Keratinocyte (primary cell): ENCODE measurements around the gene GNPTAB. TPM values are rescaled to one million over a fixed set of nuclear protein-coding genes. Genes with fewer than 3 reads are reported as not detected.

ENCODE experiments used
- DNase-seq: peaks from one replicate; pipeline ENCODE4 v3.0.0-alpha.2; 2011; ENCODE audit warnings: low read depth, missing footprints, low spot score
- FAIRE-seq: peaks from 2 replicates; lab custom pipeline; 2011; peaks lifted over from hg19 to GRCh38; lab: Jason Lieb, UNC
- H2AFZ ChIP-seq: 2 replicates; pipeline ENCODE4 v1.6.0; 2012; ENCODE audit warnings: low read length, control low read depth, inconsistent platforms; ENCODE audit not compliant: control insufficient read depth
- H3K27ac ChIP-seq: 2 replicates; pipeline ENCODE4 v1.5.1; 2011; ENCODE audit warnings: low read length; ENCODE audit not compliant: control insufficient read depth, insufficient read depth
- H3K27me3 ChIP-seq: 3 replicates; pipeline ENCODE4 v1.6.0; 2011; ENCODE audit warnings: low read length; ENCODE audit not compliant: control insufficient read depth, insufficient read depth; ENCODE audit errors: extremely low read depth
- H3K36me3 ChIP-seq, 2 experiments: 2 replicates in 1 of 2; 3 replicates in 1 of 2; pipeline ENCODE4 v1.5.1; 2011; ENCODE audit warnings: low read length in 2 of 2, mild to moderate bottlenecking in 1 of 2; ENCODE audit not compliant: control insufficient read depth in 2 of 2, insufficient read depth in 2 of 2; ENCODE audit errors: extremely low read depth in 1 of 2
- H3K4me1 ChIP-seq: 3 replicates; pipeline ENCODE4 v1.5.1; 2011; ENCODE audit warnings: low read length; ENCODE audit not compliant: control insufficient read depth, insufficient read depth; ENCODE audit errors: extremely low read depth
- H3K4me2 ChIP-seq: 3 replicates; pipeline ENCODE4 v1.6.0; 2011; ENCODE audit warnings: low read depth, low read length; ENCODE audit not compliant: control insufficient read depth, insufficient read depth; ENCODE audit errors: extremely low read depth
- H3K4me3 ChIP-seq, 3 experiments: fragments of 200-600 bp in 1 of 3; sonication (generic) in 1 of 3; 2 replicates in 2 of 3; 3 replicates in 1 of 3; pipeline ENCODE4 v1.5.1; 2011 to 2016; ENCODE audit warnings: low read length in 3 of 3, mild to moderate bottlenecking in 3 of 3, control low read depth in 2 of 3, inconsistent platforms in 1 of 3, low read depth in 1 of 3, mixed read lengths in 1 of 3, mixed run types in 1 of 3, moderate library complexity in 1 of 3; ENCODE audit not compliant: control insufficient read depth in 2 of 3, insufficient read depth in 2 of 3; ENCODE audit errors: extremely low read depth in 1 of 3
- H3K79me2 ChIP-seq: 2 replicates; pipeline ENCODE4 v1.6.0; 2012; ENCODE audit warnings: low read length; ENCODE audit not compliant: control insufficient read depth, insufficient read depth
- H3K9ac ChIP-seq: 3 replicates; pipeline ENCODE4 v1.6.0; 2011; ENCODE audit warnings: low read length; ENCODE audit not compliant: control insufficient read depth, insufficient read depth; ENCODE audit errors: extremely low read depth
- H3K9me1 ChIP-seq: 3 replicates; pipeline ENCODE4 v1.6.0; 2011; ENCODE audit warnings: low read length; ENCODE audit not compliant: control insufficient read depth, insufficient read depth; ENCODE audit errors: extremely low read depth
- H3K9me3 ChIP-seq: 2 replicates; pipeline ENCODE4 v1.5.1; 2012; ENCODE audit warnings: low read depth, low read length; ENCODE audit not compliant: control insufficient read depth
- H4K20me1 ChIP-seq: 3 replicates; pipeline ENCODE4 v1.6.0; 2011; ENCODE audit warnings: low read length; ENCODE audit not compliant: control insufficient read depth, insufficient read depth; ENCODE audit errors: extremely low read depth
- EZH2 ChIP-seq: IDR thresholded peaks from one replicate; pipeline ENCODE4 v1.6.1; 2012; ENCODE audit warnings: inconsistent platforms, mild to moderate bottlenecking, low read length, moderate library complexity
- dilution Hi-C: fragments of 300-500 bp; cut with MboI; formaldehyde crosslinking; loops from one replicate; pipeline ENCODE4 v1.7.0; 2020; ENCODE audit warnings: low sequenced_read_pairs; ENCODE audit not compliant: extremely low pct_ligation_motif_present
- polyA plus RNA-seq, 5 experiments: library from polyadenylated mRNA; depleted of rRNA in 3 of 5; stranded (reverse) in 3 of 5; stranded (forward) in 1 of 5; unstranded in 1 of 5; fragments of >200 nt; gene quantifications; 1 replicate in 1 of 5; 2 replicates in 3 of 5; 3 replicates in 1 of 5; pipeline versions ENCODE4 v1.2.1 to v1.2.3, GENCODE V29; 2011 to 2012; ENCODE audit warnings: missing spikeins in 2 of 5, low read depth in 1 of 5, low replicate concordance in 1 of 5
- TF ChIP-seq, protein P1 (sequence below), 3 experiments: IDR thresholded peaks in 1 of 3; conservative IDR thresholded peaks in 1 of 3; optimal IDR thresholded peaks in 1 of 3; 2 replicates in 2 of 3; 3 replicates in 1 of 3; pipeline versions ENCODE3 to v1.5.1; 2011; ENCODE audit warnings: low read length in 3 of 3, mild to moderate bottlenecking in 3 of 3, moderate library complexity in 2 of 3, control low read depth in 1 of 3, inconsistent platforms in 1 of 3; ENCODE audit not compliant: insufficient read depth in 2 of 3; ENCODE audit errors: extremely low read depth in 1 of 3

Gene GNPTAB
- polyA plus RNA-seq, 1 donor (not counting 4 experiments of a cell fraction or from before 2014, with no cell fraction given) = 35.7 TPM

- Histone ChIP-seq H3K9me1 (no peaks in the 10 kb centered on the region), H3K9me3 (no peaks in the 10 kb centered on the region), H4K20me1 (no peaks in the 10 kb centered on the region), H2AFZ (peak overlapping the region; percentile 73), H3K4me3 (peak overlapping the region; percentile 72 to 98 (median 92)), H3K79me2 (peaks cover 11% of the 10 kb centered on the region), H3K9ac (peak overlapping the region; percentile 97), H3K27me3 (no peaks in the 10 kb centered on the region), H3K27ac (peak overlapping the region; percentile 93), H3K4me1 (peaks cover 13% of the 10 kb centered on the region), H3K4me2 (peak overlapping the region; percentile 81), H3K36me3 (no peaks in the 10 kb centered on the region)
- FAIRE-seq = no peak
- TF ChIP-seq, protein P1, sequence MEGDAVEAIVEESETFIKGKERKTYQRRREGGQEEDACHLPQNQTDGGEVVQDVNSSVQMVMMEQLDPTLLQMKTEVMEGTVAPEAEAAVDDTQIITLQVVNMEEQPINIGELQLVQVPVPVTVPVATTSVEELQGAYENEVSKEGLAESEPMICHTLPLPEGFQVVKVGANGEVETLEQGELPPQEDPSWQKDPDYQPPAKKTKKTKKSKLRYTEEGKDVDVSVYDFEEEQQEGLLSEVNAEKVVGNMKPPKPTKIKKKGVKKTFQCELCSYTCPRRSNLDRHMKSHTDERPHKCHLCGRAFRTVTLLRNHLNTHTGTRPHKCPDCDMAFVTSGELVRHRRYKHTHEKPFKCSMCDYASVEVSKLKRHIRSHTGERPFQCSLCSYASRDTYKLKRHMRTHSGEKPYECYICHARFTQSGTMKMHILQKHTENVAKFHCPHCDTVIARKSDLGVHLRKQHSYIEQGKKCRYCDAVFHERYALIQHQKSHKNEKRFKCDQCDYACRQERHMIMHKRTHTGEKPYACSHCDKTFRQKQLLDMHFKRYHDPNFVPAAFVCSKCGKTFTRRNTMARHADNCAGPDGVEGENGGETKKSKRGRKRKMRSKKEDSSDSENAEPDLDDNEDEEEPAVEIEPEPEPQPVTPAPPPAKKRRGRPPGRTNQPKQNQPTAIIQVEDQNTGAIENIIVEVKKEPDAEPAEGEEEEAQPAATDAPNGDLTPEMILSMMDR (optimal IDR thresholded peaks at IDR 0.05 in 1 of 3, IDR thresholded peaks at IDR 0.05 in 1 of 3, conservative IDR thresholded peaks at IDR 0.05 in 1 of 3; ENCODE audit: extremely low read depth in 1 of 3, insufficient read depth in 2 of 3, low read length in 3 of 3) = no peak
- no peak for TF ChIP-seq EZH2
- DNase-seq = no peak
- dilution Hi-C loops = no loop called here
Observed at GRCh38 chr12:101876322-101876860, 45.6 kb upstream of the GNPTAB start.

- H3K36me3 ChIP-seq = no peaks in the 10 kb centered on the region
- no peaks in the 10 kb centered on the region for H4K20me1 ChIP-seq
- no peak for FAIRE-seq
- no peak overlapping the region for H3K4me2 ChIP-seq
- no peaks in the 10 kb centered on the region for H3K9me1 ChIP-seq
- no peak for DNase-seq
- H2AFZ ChIP-seq = no peak overlapping the region
- no peaks in the 10 kb centered on the region for H3K27me3 ChIP-seq
- H3K79me2 ChIP-seq = peaks cover 11% of the 10 kb centered on the region
- dilution Hi-C loops = no loop called here
- no peak overlapping the region for H3K27ac ChIP-seq
- H3K9ac ChIP-seq = no peak overlapping the region
- H3K9me3 ChIP-seq = no peaks in the 10 kb centered on the region
- H3K4me1 ChIP-seq = peaks cover 12% of the 10 kb centered on the region
- H3K4me3 ChIP-seq = no peak overlapping the region
- TF ChIP-seq EZH2 = no peak
- TF ChIP-seq, protein P1 (optimal IDR thresholded peaks at IDR 0.05 in 1 of 3, IDR thresholded peaks at IDR 0.05 in 1 of 3, conservative IDR thresholded peaks at IDR 0.05 in 1 of 3; ENCODE audit: extremely low read depth in 1 of 3, insufficient read depth in 2 of 3, low read length in 3 of 3) = no peak
Observed at GRCh38 chr12:101875162-101875561, 44.4 kb upstream of the GNPTAB start.
